GM21786 (cell line): ENCODE measurements around the gene ST8SIA1.
"Not testable (repeated sequence)": the region's sequence is repeated elsewhere in the genome, so short reads cannot be mapped to it uniquely, and the experiment has no call there.

Experiments
- ATAC-seq: cut with Tn5 transposase; IDR thresholded peaks from one replicate; pipeline ENCODE4 v1.9.1; 2021; ENCODE audit not compliant: unreplicated experiment

The ST8SIA1 gene, protein sequence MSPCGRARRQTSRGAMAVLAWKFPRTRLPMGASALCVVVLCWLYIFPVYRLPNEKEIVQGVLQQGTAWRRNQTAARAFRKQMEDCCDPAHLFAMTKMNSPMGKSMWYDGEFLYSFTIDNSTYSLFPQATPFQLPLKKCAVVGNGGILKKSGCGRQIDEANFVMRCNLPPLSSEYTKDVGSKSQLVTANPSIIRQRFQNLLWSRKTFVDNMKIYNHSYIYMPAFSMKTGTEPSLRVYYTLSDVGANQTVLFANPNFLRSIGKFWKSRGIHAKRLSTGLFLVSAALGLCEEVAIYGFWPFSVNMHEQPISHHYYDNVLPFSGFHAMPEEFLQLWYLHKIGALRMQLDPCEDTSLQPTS

DNA sequence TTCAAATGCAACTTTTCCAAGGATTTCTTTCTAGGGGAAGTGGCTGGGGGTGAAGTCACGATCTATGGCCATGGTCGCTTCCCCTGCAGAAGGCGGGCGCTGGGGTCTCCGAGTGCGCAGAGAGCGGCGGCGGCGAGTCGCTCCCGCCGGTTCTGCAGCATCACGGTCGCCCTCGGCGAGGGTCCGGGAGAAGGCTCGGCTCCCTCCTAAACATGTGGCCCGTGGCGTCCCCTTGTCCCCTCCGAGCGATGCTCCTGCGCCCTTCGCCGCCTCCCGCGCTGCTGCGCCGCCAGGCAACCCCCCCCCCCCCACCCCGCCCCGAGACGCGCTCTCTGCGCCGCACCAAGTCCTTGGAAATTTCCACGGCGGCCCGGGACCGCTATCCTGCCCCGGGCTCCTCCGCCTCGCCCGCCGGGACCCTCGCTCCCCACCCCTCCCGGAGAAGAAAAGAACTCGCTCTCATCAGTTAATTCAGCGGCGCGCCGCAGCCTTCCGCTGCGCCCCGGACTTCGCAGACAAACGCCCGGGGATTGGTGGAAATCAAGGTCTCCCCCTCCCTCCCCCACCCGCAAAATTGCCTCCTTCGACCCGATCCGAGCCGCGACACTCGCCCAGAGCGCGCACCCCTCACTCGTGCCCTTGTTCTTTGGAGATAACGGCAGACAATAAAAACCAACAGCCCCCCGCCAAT lies at the start of gene ST8SIA1:
ST8SIA1 (minus strand) TSS at position 298 of the 691 bp plus-strand sequence. CDS start 475 bp downstream, outside the sequence.
- no peak for ATAC-seq

DNA sequence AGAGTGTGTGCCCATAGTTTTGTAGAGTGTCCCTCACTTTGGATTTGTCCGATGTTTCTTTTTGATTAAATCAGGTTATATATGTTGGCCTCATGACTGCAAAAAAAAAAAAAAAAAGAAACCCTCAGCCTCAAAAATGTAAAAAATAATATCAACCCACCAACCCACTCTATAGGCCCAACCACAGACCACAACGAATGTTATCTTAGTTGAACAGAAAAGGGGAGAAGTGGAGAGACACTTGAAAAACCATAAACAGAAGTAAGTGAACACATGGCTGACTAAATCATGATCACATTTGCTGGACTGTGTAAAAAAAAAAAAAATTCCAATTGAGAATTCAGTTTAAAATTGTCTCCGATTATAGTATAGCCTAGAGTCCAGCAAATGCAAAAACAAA lies 45.5 kb upstream of the ST8SIA1 start:
- ATAC-seq = no peak

DNA sequence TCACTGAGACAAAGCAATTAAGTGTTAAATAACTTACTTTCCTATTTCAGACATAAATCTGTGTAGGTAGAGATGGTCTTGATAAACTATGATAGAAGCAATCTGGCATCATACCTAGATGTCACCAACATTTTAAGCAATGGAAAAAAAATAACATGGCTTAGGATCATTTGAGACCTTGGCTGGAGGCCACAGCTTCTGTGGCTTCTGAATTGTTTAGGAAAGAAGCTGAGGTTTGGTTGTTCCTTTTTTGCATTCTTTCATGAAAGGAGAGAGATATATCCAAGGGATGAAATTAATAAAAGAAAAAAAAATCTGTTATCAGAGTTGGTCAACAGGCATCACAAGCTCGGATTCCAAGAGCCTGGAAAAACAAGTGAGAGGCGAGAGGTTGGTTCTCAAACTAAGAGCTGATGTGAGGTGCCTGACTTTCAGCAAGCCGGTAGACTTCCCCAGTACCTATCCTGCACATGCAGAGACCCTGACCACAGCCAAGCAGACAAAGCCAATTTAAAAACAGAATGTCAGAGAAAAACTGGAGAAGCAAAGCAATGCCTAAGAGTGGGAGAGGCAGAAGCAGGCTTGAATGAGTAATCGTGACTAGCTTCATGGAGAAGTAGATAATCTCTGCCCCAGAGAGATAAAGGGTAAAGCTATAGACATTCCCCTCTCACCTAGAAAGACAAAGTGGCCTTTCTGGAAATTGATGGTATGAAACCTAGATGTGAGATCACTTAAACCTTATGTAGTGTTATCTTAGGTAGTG lies 43.4 kb upstream of the ST8SIA1 start:
- ATAC-seq = no peak

DNA sequence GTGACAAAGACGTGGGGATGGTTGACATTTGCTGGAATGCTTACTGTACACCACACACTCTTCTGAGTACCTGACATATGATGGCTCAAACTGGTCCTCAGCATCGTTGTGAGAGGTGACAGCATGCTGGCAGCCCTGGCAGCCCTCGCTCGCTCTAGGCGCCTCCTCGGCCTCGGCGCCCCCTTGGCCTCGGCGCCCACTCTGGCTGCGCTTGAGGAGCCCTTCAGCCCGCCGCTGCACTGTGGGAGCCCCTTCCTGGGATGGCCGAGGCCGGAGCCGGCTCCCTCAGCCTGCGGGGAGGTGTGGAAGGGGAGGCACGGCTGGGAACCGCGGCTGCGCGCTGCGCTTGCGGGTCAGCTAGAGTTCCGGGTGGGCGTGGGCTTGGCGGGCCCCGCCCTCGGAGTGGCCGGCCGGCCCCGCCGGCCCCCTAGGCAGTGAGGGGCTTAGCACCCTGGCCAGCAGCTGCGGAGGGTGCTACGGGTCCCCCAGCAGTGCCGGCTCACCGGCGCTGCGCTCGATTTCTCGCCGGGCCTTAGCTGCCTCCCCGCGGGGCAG lies 42.2 kb upstream of the ST8SIA1 start:
- not testable (repeated sequence) for ATAC-seq

DNA sequence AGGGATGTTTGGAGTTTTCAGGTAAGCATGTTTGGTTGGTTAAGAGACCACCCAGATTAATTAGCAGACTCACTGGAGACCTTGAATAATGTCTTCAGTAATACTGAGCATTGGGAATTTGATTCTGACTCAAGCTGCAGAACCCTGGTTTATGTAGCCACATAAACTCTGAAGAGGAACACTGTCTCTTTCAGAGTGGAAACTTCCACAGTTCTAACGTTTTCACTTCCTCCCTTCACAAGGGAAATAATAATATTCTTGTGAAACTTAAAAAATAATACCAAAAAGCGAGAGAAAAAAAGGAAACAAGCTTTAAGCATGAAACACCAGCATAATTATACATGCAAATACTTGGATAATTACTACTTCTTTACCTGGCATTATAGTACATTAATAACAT lies 40.0 kb upstream of the ST8SIA1 start:
- ATAC-seq = no peak

DNA sequence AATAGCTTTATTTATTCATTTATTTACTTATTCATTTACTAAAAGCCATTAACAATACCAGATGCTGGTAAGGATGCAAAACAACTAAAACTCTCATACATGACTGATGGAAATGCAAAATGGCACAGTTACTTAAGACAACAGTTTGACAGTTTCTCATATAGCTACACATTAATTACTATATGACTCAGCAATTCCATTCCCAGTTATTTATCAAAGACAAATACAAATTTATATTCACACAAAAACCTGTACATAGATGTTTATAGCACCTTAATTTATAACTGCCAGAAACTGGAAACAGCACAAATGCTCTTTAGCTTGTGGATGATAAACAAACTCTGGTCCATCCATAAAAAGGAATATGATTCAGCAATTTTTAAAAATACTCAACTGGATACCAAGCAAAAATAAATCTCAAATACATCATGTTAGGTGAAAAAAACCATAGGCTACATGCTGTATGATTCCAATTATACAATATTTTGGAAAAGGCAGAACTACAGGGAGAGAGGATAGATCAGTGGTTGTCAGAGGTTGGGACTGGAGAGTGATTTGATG lies 37.9 kb upstream of the ST8SIA1 start:
- ATAC-seq = no peak

DNA sequence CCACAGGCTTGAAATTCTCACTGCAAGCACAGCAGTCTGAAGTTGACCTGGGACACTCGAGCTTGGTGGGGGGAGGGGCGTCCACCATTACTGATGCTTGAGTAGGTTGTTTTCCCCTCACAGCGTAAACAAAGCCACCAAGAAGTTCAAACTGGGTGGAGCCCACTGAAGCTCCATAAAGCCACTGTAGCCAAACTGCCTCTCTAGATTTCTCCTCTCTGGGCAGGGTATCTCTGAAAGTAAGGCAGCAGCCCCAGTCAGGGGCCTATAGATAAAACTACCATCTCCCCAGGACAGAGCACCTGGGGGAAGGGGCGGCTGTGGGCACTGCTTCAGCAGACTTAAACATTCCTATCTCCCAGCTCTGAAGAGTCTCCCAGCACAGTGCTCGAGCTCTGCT lies 31.7 kb upstream of the ST8SIA1 start:
- ATAC-seq = no peak

DNA sequence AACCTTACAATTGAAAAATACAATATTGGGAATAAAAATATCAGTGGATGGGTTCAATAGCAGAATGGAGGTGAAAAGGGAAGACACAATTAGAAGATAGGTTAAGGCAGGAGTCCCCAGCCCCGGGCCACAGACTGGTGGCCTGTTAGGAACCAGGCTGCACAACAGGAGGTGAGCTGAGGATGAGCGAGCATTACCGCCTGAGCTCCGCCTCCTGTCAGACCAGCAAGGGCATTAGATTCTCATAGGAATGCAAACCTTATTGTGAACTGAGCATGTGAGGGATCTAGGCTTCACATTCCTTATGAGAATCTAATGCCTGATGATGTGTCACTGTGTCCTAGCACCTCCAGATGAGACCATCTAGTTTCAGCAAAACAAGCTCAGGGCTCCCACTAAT lies 27.3 kb upstream of the ST8SIA1 start:
- no peak for ATAC-seq

DNA sequence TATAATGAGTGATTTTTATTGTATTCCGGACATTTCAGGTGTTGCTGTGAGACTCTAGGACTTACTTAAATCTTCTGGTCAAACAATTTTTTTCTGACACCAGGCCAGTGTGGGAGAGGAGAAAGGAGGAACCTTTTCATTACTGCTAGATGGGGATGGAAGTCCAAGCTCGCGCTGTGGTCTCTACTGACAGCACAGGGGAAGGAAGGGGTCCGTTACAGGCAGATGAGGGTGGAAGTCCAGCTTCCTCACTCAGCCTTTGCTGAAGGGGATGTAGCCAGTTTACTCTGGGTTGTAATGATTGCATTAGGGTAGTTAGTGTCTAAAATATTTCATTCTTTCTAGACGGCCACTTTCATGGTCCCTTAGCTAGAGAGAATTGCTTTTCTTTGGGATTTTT lies 26.3 kb upstream of the ST8SIA1 start:
- ATAC-seq = no peak

DNA sequence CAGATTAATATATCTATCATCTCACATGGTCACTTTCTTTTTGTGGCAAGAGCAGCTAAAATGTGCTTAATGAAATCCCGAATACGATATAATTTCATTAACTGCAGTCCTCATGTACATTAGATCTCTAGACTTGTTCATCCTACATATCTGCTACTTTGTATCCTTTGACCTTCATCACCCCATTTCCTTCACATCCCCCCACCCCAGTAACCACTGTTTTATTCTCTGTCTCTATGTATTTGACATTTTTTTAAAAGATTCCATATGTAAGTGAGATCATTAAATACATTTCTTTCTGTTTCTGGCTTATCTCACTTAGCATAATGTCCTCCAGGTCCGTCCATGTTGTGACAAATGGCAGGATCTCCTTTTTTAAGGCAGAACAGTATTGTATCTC lies 23.0 kb upstream of the ST8SIA1 start:
- no peak for ATAC-seq

DNA sequence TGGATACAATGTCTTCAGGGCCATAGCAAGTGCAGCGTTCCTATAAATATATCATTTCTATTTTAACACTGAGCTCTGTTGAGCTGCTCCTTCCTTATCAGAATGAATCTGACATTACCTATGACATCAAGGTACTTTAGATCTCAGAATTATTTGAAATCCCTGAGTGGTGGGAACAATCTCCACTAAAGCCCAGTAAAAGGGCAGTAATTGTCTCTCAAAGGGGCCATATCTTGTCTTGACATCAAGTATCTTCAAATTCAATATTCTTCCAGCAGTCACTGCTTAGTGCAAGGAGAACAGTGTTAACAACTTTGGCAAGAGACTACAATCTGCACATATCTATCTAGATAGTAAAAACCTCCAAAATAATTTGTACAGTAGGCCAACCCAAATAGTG lies 21.7 kb upstream of the ST8SIA1 start:
- no peak for ATAC-seq

DNA sequence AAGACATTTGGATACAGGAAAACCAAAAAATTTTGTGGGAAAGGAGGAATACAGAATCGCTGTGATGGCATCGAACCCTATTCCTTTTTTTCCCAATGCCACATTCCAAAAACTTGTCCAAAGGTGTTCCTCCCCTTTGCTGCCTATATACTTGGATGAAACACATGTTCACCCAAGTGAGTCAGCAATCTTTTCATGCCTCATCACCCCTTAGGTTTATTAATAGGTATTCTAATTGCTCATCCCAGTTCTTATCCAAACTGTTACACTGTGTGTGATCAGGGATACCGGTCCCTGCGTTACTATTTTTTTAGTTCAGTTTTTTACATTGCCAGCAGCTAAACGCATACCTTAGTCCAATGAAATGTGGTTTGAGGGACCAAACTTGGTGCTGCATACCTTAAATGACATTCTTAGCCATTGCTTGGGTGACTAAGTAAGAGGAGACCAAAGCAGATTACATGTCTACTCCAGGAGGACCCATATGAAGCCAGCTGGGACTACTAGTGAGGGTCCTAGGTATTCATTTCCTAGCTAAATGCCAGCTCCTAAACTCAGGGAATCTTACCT lies 20.6 kb upstream of the ST8SIA1 start:
- ATAC-seq = no peak

DNA sequence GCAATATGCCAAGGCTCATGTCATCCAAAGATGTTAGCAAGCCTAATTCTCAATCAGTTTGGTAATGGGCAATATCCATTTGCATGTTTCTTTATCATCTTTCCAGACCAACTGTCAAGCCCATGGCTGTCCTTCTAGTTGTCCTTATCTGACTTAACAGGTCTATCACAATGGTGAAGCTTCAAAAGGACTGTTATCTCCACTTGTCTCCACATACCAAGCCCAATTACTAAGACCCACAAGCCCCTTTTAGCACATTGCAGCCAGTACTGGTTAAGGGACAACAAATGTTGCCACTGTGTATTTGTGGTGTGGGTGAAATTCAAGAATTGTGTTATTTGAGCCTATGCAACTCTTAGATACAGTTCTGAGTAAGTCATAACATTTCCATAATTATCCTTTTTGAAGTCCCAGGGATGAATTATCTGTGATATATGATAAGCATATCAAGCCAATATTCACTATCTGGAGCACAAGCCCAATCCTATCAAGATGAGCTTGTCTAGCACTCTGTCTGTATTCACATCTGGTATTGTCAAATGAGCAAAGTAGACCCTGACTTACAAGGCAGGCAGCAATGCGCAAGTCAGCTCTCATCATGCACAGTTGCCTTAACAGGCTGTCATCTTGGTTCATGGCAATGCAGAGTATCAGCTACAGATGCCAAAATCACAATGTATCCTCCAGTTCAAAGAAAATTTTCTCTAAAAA lies 19.3 kb upstream of the ST8SIA1 start:
- ATAC-seq = no peak

DNA sequence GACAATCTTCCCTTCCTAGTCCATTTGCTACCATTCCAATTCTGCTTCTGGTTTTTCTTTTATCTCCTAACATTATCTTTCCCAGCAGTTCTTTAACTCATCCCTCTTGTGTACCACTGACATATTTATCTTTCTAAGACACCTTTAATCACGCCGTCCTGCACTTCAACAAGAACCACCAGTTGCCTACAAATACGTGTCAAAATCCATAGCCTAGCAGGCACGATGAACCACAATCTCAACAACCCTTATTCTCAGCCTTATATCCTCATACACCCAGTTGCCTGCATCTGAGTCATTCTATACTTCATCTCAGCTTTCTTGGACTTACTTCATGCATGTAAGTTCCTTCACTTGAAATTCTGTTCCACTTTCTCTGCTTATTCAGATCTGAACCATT lies 16.4 kb upstream of the ST8SIA1 start:
- ATAC-seq = no peak

DNA sequence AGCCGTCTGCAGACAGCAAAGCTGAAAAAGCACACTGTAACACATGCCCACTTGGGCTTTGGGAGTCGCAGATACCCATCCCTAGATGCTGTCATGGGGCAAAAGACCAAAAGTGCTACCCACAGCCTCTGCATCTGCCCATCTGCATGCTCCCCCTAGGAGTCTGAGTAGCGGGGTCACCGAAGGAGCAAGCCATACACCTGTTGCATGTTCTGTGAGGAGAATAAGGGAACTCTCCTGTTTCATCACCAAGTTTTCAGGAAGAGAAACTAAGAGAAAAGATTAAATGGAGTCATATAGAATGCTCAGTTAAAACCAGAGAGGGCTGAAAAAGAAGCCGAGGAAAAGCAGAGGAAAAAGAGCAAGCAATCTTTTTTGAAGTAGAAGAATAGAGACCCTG lies 13.7 kb upstream of the ST8SIA1 start:
- no peak for ATAC-seq

DNA sequence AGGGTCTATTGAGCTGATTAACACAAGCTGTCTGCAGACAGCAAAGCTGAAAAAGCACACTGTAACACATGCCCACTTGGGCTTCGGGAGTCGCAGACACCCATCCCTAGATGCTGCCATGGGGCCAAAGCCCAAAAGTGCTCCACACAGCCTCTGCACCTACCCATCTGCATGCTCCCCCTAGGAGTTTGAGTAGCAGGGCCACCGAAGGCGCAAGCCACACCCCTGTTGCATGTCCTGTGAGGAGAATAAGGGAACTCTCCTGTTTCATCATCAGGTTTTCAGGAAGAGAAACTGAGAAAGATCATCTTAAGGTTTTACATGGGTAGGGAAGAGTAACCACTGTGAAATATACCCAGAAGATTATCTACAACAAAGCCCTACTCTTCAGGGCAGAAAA lies 5.6 kb upstream of the ST8SIA1 start:
- no peak for ATAC-seq

DNA sequence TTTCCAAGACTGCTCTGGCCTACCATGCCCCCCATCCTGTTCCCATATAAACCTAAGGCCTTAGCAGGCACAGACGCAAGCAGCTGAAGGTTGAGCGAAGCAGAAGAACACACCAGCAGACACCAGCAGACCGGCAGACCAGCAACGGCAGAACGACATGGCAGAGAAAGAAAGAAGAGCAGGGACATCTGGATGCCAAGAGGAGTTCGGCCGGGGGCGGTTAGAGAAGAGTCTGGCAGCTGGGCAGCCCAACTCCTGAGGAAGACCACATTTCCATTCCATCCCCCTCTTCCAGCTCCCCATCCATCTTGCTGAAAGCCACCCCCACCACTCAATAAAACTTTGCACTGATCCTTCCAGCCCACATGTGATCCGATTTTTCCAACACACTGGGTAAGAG lies 5.2 kb upstream of the ST8SIA1 start:
- ATAC-seq = no peak

DNA sequence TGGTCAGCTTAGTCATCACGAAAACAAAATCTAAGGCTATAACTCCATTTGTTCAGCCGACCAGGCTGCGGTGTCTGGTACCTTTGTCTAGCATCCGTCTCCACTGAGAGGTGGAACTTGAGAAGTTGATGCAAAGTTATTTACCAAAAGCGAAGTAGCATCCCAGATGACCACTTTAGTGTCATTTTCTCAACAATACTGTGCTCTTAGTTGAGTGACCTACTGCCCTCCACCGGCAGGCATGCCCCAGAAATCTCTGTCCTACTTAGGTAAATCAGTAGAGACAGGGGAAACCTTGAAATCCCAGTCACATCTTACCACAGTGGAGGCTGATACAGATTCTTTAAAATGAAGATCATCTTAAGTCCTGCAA lies 1.3 kb upstream of the ST8SIA1 start:
- no peak for ATAC-seq

DNA sequence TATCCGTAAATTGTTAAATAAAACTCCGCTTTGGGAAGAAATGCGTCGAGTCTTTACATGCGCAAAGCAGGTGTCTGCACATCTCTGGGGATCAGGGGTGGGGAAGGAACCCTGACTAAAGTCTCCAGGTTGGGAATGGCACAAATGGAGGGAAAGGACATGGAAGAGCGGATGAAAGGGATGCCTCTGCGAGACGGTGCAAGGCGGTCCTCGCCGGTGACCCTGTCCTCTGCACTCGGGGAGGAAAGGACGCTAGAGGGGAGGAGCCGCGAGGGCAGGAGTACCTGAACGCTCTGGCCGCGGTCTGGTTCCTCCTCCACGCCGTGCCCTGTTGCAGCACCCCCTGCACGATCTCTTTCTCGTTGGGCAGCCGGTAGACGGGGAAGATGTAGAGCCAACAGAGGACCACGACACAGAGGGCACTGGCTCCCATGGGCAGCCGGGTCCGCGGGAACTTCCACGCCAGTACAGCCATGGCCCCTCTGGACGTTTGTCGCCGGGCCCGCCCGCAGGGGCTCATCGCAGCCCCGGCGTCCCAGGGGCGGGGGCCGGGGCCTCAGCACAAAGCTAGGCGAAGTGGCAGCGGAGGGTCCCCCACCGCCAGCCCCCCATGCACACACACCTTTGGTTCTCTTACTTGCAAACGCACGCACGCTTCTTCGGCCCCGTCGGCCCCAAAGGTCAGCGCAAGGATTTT lies 646 bp downstream of the ST8SIA1 start:
- no peak for ATAC-seq

DNA sequence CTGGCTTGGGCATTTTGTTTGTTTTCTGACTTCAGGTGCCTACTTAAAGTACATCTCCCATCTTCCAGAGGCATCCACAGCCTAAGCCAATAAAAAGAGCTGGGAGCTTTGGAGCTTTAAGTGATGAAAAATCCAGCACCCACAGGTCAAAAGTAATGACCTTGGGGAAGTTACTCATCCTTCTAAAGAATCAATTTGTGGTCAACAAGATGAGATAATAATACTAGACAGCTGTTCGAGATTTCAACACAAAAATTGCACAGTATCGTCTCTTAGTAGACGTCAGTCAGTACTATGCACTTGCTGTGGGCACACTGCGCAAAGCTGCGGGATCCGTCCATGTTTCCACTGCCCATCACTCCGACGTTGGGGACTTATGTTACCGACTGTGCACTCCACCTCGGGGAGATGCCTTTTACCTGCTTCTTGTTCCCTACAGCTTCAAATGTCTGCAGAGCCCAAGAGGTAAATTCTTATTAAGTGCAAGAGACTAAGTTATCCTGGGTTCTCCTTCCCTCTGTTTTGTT lies 1.3 kb downstream of the ST8SIA1 start:
- ATAC-seq = no peak
